ENCODE results near the gene BTBD16. TPM values are rescaled to one million over a fixed set of nuclear protein-coding genes. Genes with fewer than 3 reads are reported as not detected.

The BTBD16 gene
- total RNA-seq, 1 donor from 2014 or later: not detected

DNA sequence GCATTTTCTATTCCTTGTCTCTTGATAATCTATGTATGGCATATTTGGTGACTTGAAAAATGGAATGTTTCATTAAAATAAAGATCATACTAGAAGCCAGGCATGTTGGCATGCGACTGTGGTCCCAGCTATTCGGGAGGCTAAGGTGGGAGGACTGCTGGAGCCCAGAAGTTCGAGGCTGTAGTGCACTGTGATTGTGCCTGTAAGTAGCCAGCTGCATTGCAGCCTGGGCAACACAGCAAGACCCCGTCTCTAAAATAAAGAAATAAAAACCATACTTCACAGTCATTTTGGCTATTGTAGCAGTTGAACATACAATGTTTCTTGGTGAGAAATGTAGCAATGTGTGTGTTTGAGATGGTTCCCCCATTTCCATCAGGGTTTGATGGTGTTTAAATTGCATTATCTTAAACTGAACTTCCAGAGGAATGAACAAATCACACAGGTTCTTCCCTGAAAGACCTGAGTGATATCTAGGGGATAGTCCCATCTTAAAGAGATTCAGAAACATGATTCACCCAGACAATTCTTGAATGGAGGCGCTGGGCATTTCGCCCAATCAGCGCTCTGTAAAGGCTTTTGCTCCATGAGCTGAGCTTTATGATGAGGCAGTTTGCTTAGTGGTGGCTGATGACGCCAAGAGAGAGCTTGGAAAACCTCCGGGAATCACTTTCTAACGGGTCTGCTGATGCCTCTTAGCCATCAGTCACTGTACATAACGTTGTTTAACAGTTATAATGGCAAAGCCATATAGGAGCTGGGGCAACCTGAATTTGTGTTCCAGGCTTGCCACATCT is 19.4 kb upstream of the BTBD16 start:
- H3K27ac Mint-ChIP-seq: no peak overlapping the region
- H3K36me3 Mint-ChIP-seq (ENCODE audit: low read depth): no peaks in the 10 kb centered on the region
- intact Hi-C loops (cut with micrococcal nuclease): no loop called here
- no peaks in the 10 kb centered on the region for H3K4me1 Mint-ChIP-seq (ENCODE audit: low read depth)
- H3K27me3 Mint-ChIP-seq (ENCODE audit: low read depth): no peaks in the 10 kb centered on the region
- H3K9me3 Mint-ChIP-seq: no peaks in the 10 kb centered on the region
- no peak overlapping the region for H3K4me3 Mint-ChIP-seq (ENCODE audit: low read depth)
- no peak for DNase-seq (ENCODE audit: low spot score)

DNA sequence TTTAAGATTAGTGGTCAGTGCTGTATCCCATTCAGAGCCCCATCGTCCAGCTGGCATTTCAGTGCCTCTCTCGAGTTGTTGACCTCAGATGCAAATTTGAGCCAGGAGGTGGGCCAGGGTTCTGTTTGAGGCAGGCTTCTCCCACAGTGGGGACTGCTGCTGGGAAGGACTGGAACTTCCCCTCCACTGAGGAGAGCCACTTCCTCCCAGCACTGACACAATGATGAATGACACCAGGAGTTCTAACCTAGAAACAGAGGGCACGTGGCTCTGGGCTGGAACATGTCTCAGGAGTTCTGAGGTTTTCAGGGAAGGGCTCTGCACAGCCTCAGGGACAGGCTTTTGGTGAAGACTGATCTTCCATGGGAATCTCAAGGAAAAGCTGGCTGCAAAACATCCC is 18.3 kb upstream of the BTBD16 start:
- no peaks in the 10 kb centered on the region for H3K9me3 Mint-ChIP-seq
- no peaks in the 10 kb centered on the region for H3K27me3 Mint-ChIP-seq (ENCODE audit: low read depth)
- intact Hi-C loops (cut with micrococcal nuclease): no loop called here
- no peaks in the 10 kb centered on the region for H3K36me3 Mint-ChIP-seq (ENCODE audit: low read depth)
- DNase-seq (ENCODE audit: low spot score): no peak
- no peaks in the 10 kb centered on the region for H3K4me1 Mint-ChIP-seq (ENCODE audit: low read depth)
- no peak overlapping the region for H3K4me3 Mint-ChIP-seq (ENCODE audit: low read depth)
- H3K27ac Mint-ChIP-seq: no peak overlapping the region

DNA sequence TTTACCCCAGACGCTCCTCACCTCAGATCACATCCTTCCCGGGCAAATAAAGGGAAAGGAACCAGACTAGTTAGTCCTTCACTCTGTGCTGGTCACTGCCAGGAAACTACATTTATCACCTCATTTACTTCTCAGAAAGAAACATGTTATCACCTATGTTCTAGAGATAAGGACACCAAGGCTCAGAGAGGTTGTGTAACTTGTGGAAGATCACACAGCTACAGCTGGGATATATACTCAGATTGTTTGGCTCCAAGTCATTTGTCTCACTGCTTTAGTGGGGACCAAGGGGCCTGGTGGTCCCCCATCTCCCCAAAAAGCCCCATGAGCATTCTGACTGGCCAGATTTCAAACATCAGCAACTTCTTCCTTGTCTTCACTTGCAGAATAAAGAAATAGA is 17.5 kb upstream of the BTBD16 start:
- Mint-ChIP-seq H3K27ac (no peak overlapping the region), H3K27me3 (ENCODE audit: low read depth) (no peaks in the 10 kb centered on the region), H3K9me3 (no peaks in the 10 kb centered on the region), H3K36me3 (ENCODE audit: low read depth) (no peaks in the 10 kb centered on the region), H3K4me1 (ENCODE audit: low read depth) (no peaks in the 10 kb centered on the region), H3K4me3 (ENCODE audit: low read depth) (no peak overlapping the region)
- DNase-seq (ENCODE audit: low spot score): no peak
- intact Hi-C loops (cut with micrococcal nuclease): no loop called here

DNA sequence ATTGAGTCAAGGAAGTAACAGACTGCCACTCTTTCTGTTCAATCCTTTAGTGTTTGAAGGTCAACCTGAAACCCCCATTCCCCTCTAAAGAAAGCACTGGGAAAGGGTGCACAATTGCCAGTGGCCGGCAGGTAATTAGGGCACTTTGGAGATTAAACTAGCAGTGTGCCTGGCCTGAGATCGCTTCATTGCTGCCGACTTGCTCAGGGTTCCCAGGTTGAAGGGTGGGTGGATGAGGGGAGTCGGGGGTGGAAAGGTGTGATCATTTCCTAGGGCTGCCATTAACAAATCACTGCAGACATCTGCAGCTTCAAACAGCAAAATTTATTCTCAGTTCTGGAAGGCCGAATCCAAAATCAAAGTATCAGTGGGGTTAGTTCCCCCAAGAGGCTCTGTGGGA is 16.3 kb upstream of the BTBD16 start:
- intact Hi-C loops (cut with micrococcal nuclease): no loop called here
- H3K27me3 Mint-ChIP-seq (ENCODE audit: low read depth): no peaks in the 10 kb centered on the region
- H3K4me1 Mint-ChIP-seq (ENCODE audit: low read depth): no peaks in the 10 kb centered on the region
- no peak for DNase-seq (ENCODE audit: low spot score)
- no peak overlapping the region for H3K4me3 Mint-ChIP-seq (ENCODE audit: low read depth)
- H3K27ac Mint-ChIP-seq: no peak overlapping the region
- no peaks in the 10 kb centered on the region for H3K36me3 Mint-ChIP-seq (ENCODE audit: low read depth)
- no peaks in the 10 kb centered on the region for H3K9me3 Mint-ChIP-seq

DNA sequence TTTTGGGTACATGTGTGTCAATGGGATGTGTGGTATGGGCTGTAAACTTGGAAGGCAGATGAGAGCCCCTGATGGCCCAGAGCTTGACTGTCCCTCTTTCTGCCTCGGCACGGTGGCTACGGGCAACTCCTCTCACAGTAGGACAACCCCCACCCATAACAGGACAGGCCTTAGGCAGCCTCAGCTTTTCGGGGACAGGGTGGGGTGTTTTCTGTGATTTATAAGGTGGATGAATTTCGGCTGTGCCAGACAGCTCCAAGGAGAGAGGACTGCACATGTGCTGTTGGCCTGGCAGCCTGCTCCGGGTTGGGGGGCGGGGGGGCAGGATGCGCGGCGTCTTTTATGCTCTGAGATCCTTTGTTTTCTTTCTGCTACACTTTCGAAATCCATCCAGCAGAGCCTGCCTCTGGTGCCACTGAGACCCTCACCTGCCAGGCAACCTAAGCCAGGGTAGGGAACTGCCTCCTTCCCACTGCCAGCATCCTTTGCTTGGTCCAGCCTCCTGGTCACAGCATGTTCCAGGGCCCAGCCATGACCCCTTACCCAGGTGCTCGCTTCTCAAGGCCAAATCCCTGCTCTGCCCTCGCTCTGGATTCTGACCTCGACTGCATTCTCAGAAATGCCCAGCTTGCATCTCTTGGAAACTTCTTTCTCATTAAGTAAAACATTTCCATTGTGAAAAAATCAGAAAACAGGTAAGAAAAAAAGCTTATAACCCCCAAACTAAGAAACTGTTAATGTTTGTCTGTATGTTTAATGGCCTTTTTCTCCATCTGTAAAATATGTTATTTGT is 15.4 kb upstream of the BTBD16 start:
- intact Hi-C loops (cut with micrococcal nuclease): no loop called here
- DNase-seq (ENCODE audit: low spot score): no peak
- H3K36me3 Mint-ChIP-seq (ENCODE audit: low read depth): no peaks in the 10 kb centered on the region
- H3K27me3 Mint-ChIP-seq (ENCODE audit: low read depth): no peaks in the 10 kb centered on the region
- no peaks in the 10 kb centered on the region for H3K4me1 Mint-ChIP-seq (ENCODE audit: low read depth)
- no peaks in the 10 kb centered on the region for H3K9me3 Mint-ChIP-seq
- no peak overlapping the region for H3K27ac Mint-ChIP-seq
- no peak overlapping the region for H3K4me3 Mint-ChIP-seq (ENCODE audit: low read depth)

DNA sequence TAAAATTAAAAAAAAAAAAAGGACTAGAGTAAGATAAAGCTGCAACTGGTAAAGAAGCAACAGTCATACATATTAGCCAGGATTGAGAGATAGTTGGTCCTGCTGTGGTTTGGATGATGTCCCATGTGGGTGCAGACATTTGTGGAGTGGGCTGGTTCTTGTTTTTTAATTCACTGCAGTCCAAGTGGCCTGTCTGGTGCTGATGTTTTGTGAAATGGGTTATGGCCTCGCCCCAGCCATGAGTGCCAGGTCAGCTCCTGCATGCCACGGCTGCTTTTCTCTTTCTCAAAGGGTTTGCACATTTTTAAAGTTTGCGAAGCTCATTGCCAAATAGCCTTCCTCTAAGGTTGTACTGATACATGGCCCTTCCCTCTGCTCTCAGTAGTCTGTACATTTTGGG is 14.1 kb upstream of the BTBD16 start:
- H3K9me3 Mint-ChIP-seq: peaks cover 4% of the 10 kb centered on the region
- H3K4me1 Mint-ChIP-seq (ENCODE audit: low read depth): no peaks in the 10 kb centered on the region
- H3K4me3 Mint-ChIP-seq (ENCODE audit: low read depth): no peak overlapping the region
- intact Hi-C loops (cut with micrococcal nuclease): no loop called here
- no peak for DNase-seq (ENCODE audit: low spot score)
- H3K27ac Mint-ChIP-seq: no peak overlapping the region
- H3K27me3 Mint-ChIP-seq (ENCODE audit: low read depth): no peaks in the 10 kb centered on the region
- H3K36me3 Mint-ChIP-seq (ENCODE audit: low read depth): no peaks in the 10 kb centered on the region

DNA sequence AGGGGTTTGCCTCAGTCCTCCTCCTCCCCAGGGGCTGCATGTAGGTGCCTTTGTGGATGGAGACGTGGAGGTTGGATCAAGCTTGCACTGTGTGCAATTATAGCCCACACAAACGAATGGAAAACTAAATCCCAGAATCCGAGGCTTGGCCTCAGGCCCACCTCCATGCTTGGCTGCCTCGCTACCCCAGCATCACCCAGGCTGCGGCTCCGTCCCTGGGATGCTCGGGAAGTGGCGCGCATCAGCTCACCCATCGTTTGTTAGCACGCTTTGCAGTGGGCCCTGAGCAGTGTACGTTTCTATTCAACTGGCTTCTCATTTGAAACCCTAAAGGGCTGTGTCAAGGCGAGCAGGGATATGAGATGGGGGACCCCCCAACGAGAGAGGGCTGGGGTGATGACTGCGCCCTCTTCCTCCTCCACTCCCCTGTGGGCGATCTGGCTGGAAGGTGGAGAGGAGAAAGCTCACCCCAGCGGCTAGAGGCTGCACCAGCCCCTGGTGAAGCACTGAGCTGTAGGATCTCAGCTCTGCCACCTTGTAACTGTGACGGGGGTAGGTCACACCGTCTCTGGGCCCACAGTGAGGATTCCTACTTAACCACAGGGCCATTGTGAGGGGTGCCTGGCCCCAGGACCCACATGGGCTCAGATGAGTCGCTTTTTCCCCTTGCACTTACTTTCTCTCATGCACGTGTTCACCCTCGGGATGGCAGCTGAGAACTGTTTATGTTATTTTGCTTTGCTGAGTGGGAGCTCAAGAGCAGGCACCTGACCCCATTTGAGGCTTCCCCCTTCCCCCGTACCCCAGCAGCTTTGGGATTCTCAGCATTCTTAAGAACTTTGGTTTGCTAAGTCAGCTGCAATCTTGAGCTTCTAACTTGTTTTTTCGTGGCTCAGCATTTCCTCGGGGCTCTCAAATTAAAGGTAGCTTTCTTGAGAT is 12.7 kb upstream of the BTBD16 start:
- Mint-ChIP-seq H3K9me3 (peaks cover 8% of the 10 kb centered on the region), H3K36me3 (ENCODE audit: low read depth) (no peaks in the 10 kb centered on the region), H3K27ac (no peak overlapping the region), H3K27me3 (ENCODE audit: low read depth) (peaks cover 3% of the 10 kb centered on the region), H3K4me1 (ENCODE audit: low read depth) (no peaks in the 10 kb centered on the region), H3K4me3 (ENCODE audit: low read depth) (no peak overlapping the region)
- intact Hi-C loops (cut with micrococcal nuclease): no loop called here
- no peak for DNase-seq (ENCODE audit: low spot score)

DNA sequence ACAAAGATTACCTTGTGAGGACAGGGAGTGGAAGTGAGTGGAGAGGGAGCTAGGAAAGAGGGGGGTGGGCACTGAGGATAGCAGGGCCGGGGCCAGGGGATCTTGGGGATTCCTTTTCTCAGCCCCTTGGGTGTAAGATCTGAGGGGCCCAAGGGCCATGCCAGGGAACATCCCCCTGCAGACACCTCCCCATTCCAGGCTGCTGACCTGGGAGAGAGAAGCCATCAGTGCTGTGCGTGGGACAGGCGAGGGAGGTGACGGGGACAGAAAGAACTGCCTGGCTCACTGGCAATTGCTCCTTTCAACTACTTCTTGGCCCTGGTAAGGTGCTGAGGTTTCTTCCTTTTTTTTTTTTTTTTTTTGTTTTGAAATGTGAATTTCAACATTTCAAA is 12.0 kb upstream of the BTBD16 start:
- no peak overlapping the region for H3K27ac Mint-ChIP-seq
- H3K4me1 Mint-ChIP-seq (ENCODE audit: low read depth): no peaks in the 10 kb centered on the region
- H3K4me3 Mint-ChIP-seq (ENCODE audit: low read depth): no peak overlapping the region

DNA sequence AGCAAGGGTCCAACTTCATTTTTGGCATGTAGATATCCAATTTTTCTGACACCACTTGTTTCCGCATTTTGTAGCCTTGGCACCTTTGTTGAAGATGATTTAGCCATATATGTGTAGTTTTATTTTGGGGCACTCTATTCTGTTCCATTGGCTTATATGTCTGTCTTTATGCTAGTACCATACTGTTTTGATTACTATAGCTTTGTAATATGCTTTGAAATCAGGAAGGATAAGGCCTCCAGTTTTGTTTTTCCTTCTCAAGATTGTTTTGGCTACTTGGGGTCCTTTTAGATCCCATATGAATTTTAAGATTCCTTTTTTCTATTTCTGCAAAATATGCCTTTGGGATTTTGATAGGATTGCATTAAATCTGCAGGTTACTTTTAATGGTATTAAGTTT is 9.5 kb upstream of the BTBD16 start:
- H3K27ac Mint-ChIP-seq: no peak overlapping the region
- intact Hi-C loops (cut with micrococcal nuclease): no loop called here
- H3K4me1 Mint-ChIP-seq (ENCODE audit: low read depth): no peaks in the 10 kb centered on the region
- H3K27me3 Mint-ChIP-seq (ENCODE audit: low read depth): peaks cover 3% of the 10 kb centered on the region
- H3K4me3 Mint-ChIP-seq (ENCODE audit: low read depth): no peak overlapping the region
- H3K9me3 Mint-ChIP-seq: peaks cover 8% of the 10 kb centered on the region
- no peak for DNase-seq (ENCODE audit: low spot score)
- no peaks in the 10 kb centered on the region for H3K36me3 Mint-ChIP-seq (ENCODE audit: low read depth)

More for the DNA sequence above, 12.0 kb upstream of the BTBD16 start:
- no peak for DNase-seq (ENCODE audit: low spot score)
- H3K9me3 Mint-ChIP-seq: peaks cover 8% of the 10 kb centered on the region
- intact Hi-C loops (cut with micrococcal nuclease): no loop called here
- H3K27me3 Mint-ChIP-seq (ENCODE audit: low read depth): peaks cover 3% of the 10 kb centered on the region
- H3K36me3 Mint-ChIP-seq (ENCODE audit: low read depth): no peaks in the 10 kb centered on the region

DNA sequence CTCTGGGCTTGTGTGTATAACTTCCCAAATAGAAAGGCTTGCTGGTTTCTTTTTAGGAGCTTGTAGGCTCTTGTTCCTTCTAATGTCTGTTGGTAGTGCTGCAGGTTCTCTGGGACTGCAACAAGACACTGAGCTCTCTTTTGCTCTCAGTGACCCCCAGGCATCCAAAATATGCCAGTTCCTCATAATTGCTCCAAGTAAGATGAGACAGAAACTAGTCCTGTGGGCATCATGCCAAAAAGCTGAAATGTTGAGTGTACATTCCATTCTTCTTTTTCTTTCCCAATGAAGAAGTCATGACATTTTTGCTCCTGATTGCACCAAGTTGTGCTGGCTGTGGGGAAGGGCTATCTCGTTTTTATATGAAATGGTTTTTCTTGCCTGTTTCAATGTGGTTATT is 7.1 kb upstream of the BTBD16 start:
- H3K4me1 Mint-ChIP-seq (ENCODE audit: low read depth): no peaks in the 10 kb centered on the region
- peaks cover 8% of the 10 kb centered on the region for H3K9me3 Mint-ChIP-seq
- peaks cover 3% of the 10 kb centered on the region for H3K27me3 Mint-ChIP-seq (ENCODE audit: low read depth)
- intact Hi-C loops (cut with micrococcal nuclease): no loop called here
- H3K4me3 Mint-ChIP-seq (ENCODE audit: low read depth): no peak overlapping the region
- H3K27ac Mint-ChIP-seq: no peak overlapping the region
- no peaks in the 10 kb centered on the region for H3K36me3 Mint-ChIP-seq (ENCODE audit: low read depth)
- no peak for DNase-seq (ENCODE audit: low spot score)

DNA sequence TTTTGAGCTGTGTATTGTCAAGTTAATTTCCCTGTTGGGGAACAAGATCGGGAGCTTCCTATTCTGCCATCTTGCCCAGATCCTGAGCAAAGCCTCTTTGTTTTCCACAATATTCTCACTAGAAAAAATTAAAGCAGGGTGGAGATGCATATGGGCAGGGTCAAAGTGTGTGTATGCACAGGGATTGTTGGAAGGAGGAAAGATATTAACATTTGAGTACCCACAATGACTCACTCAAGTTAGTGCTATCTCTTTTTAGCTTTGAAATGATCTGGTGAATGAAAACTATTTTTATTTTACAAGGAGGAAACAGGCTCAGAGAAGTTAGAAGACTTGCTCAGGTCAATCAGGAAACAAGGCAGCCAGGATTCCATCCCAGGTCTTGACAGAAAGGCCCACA is 6.7 kb upstream of the BTBD16 start:
- no peaks in the 10 kb centered on the region for H3K36me3 Mint-ChIP-seq (ENCODE audit: low read depth)
- no peak overlapping the region for H3K4me3 Mint-ChIP-seq (ENCODE audit: low read depth)
- DNase-seq (ENCODE audit: low spot score): no peak
- intact Hi-C loops (cut with micrococcal nuclease): no loop called here
- H3K9me3 Mint-ChIP-seq: peaks cover 8% of the 10 kb centered on the region
- peaks cover 3% of the 10 kb centered on the region for H3K27me3 Mint-ChIP-seq (ENCODE audit: low read depth)
- H3K27ac Mint-ChIP-seq: no peak overlapping the region
- H3K4me1 Mint-ChIP-seq (ENCODE audit: low read depth): no peaks in the 10 kb centered on the region

DNA sequence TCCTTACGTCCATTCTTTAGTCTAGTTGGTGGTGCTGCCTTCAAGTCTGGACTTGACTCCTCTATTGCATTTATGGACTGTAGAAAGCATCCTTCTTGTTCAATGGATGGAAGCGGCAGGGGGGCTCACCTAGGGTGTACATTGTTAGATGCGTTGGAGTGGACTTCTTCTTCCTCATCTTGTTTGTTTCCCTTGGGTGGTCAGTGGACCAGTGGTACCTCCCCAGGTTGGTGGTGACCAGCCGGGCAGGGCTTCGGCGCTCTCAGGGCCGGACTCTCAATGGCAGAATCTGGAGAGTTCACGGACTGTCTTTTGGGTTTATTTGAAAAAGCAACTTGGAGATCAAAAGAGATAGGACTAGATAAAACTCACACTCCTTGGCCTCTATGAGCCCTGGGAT is 6.2 kb upstream of the BTBD16 start:
- Mint-ChIP-seq H3K27me3 (ENCODE audit: low read depth) (peaks cover 3% of the 10 kb centered on the region), H3K36me3 (ENCODE audit: low read depth) (no peaks in the 10 kb centered on the region), H3K4me1 (ENCODE audit: low read depth) (no peaks in the 10 kb centered on the region), H3K9me3 (peaks cover 8% of the 10 kb centered on the region), H3K27ac (no peak overlapping the region), H3K4me3 (ENCODE audit: low read depth) (no peak overlapping the region)
- intact Hi-C loops (cut with micrococcal nuclease): no loop called here
- no peak for DNase-seq (ENCODE audit: low spot score)
